ENCODE data around the gene ZNF598. TPM values are rescaled to one million over a fixed set of nuclear protein-coding genes. Genes with fewer than 3 reads are reported as not detected.

ZNF598 gene
- total and polyA plus RNA-seq, 2 donors from 2014 or later, result 14.3 to 34.9 TPM

DNA sequence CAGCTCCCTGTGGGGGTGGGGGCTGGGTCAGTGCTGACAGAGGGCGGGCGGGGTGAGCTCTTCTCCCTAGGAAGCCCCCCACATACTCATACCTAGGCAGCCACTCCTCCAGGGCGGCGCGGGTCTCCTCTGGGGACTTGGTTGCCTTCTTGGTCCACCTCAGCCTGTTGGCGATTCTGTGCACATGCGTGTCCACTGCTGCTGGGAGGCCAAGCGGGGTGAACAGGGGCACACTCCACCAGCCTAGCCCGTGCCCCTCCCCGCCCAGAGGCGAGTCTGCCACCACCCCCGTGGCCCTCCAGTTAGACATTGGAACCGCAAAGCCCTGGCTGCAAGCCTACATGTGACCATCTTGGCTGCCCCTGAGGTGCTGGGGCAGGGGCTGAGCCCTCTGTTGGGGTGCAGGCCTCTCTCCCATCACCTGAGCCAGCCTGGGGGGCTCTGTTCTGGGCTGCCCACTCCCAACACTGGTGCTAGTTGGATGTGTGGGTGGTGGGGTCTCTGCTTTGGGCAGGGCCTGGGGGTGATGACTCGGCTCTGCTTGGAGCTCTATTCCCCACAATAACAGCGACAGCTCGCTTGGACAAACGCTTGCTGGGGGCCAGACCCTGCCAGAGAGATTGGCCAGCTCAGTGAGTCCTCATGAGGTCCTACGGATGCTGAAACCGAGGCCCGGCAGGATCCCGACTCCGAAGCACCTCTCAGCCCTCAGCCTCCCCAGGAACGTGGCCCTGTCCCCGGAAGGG lies 30.6 kb upstream of the ZNF598 start:
- TF ChIP-seq, protein P1, sequence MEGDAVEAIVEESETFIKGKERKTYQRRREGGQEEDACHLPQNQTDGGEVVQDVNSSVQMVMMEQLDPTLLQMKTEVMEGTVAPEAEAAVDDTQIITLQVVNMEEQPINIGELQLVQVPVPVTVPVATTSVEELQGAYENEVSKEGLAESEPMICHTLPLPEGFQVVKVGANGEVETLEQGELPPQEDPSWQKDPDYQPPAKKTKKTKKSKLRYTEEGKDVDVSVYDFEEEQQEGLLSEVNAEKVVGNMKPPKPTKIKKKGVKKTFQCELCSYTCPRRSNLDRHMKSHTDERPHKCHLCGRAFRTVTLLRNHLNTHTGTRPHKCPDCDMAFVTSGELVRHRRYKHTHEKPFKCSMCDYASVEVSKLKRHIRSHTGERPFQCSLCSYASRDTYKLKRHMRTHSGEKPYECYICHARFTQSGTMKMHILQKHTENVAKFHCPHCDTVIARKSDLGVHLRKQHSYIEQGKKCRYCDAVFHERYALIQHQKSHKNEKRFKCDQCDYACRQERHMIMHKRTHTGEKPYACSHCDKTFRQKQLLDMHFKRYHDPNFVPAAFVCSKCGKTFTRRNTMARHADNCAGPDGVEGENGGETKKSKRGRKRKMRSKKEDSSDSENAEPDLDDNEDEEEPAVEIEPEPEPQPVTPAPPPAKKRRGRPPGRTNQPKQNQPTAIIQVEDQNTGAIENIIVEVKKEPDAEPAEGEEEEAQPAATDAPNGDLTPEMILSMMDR (IDR thresholded peaks at IDR 0.05; ENCODE audit: borderline replicate concordance, extremely low read depth, insufficient read depth), result no peak
- Histone ChIP-seq H3K27ac (ENCODE audit: low read depth in 2 of 2, low read length in 2 of 2) (peak overlapping the region in 1 of 2 donors; percentile 60), H3K9ac (ENCODE audit: low read length in 3 of 3) (no peak overlapping the region)

GRCh38 chr16:2039274-2040031 lies 29.8 kb upstream of the ZNF598 start:
- H3K27ac ChIP-seq (ENCODE audit: low read depth in 2 of 2, low read length in 2 of 2), result peak overlapping the region; percentile 43 to 60
- no peak for FAIRE-seq
- no peak overlapping the region for H3K9ac ChIP-seq (ENCODE audit: low read length in 3 of 3)
- no peak overlapping the region for H3K4me3 ChIP-seq (ENCODE audit: low read length in 3 of 3)
- peaks cover 0 to 4% (median 0%) of the 10 kb centered on the region in 3 donors for H3K36me3 ChIP-seq (ENCODE audit: control insufficient read depth in 2 of 3, insufficient read depth in 3 of 3, low read length in 3 of 3)
- intact Hi-C loops (cut with DNase I), result no loop called here
- H3K9me3 ChIP-seq (ENCODE audit: control insufficient read depth in 2 of 3, insufficient read depth in 1 of 3, low read length in 3 of 3), result no peaks in the 10 kb centered on the region
- H3K4me1 ChIP-seq (ENCODE audit: control insufficient read depth in 2 of 3, insufficient read depth in 2 of 3, low read depth in 1 of 3, low read length in 3 of 3), result peaks cover 0 to 57% (median 0%) of the 10 kb centered on the region in 3 donors
- H3K27me3 ChIP-seq (ENCODE audit: control insufficient read depth, insufficient read depth, low read length), result no peaks in the 10 kb centered on the region
- DNase-seq, result peak; percentile 88 to 97 (median 93)
- TF ChIP-seq, protein P1 (IDR thresholded peaks at IDR 0.05; ENCODE audit: borderline replicate concordance, extremely low read depth, insufficient read depth), result no peak

More for the DNA sequence above, 30.6 kb upstream of the ZNF598 start:
- FAIRE-seq (no peak), DNase-seq (peak in 2 of 5 donors; percentile 49 to 80)
- intact Hi-C loops (cut with DNase I), result no loop called here
- Histone ChIP-seq H3K4me1 (ENCODE audit: control insufficient read depth in 2 of 3, insufficient read depth in 2 of 3, low read depth in 1 of 3, low read length in 3 of 3) (peaks cover 0 to 51% (median 0%) of the 10 kb centered on the region in 3 donors), H3K4me3 (ENCODE audit: low read length in 3 of 3) (no peak overlapping the region), H3K27me3 (ENCODE audit: control insufficient read depth, insufficient read depth, low read length) (no peaks in the 10 kb centered on the region), H3K9me3 (ENCODE audit: control insufficient read depth in 2 of 3, insufficient read depth in 1 of 3, low read length in 3 of 3) (no peaks in the 10 kb centered on the region), H3K36me3 (ENCODE audit: control insufficient read depth in 2 of 3, insufficient read depth in 3 of 3, low read length in 3 of 3) (peaks cover 0 to 4% (median 0%) of the 10 kb centered on the region in 3 donors)

GRCh38 chr16:2038382-2039231 lies 29.0 kb upstream of the ZNF598 start:
- Histone ChIP-seq H3K9ac (ENCODE audit: low read length in 3 of 3) (no peak overlapping the region), H3K4me3 (ENCODE audit: low read length in 3 of 3) (no peak overlapping the region), H3K9me3 (ENCODE audit: control insufficient read depth in 2 of 3, insufficient read depth in 1 of 3, low read length in 3 of 3) (no peaks in the 10 kb centered on the region), H3K4me1 (ENCODE audit: control insufficient read depth in 2 of 3, insufficient read depth in 2 of 3, low read depth in 1 of 3, low read length in 3 of 3) (peaks cover 0 to 54% (median 0%) of the 10 kb centered on the region in 3 donors), H3K27me3 (ENCODE audit: control insufficient read depth, insufficient read depth, low read length) (no peaks in the 10 kb centered on the region), H3K27ac (ENCODE audit: low read depth in 2 of 2, low read length in 2 of 2) (peak overlapping the region; percentile 43 to 53), H3K36me3 (ENCODE audit: control insufficient read depth in 2 of 3, insufficient read depth in 3 of 3, low read length in 3 of 3) (peaks cover 0 to 4% (median 0%) of the 10 kb centered on the region in 3 donors)
- intact Hi-C loops (cut with DNase I), result no loop called here
- DNase-seq (peak in 4 of 5 donors; percentile 65 to 93 (median 80)), FAIRE-seq (no peak)
- TF ChIP-seq, protein P1 (IDR thresholded peaks at IDR 0.05; ENCODE audit: borderline replicate concordance, extremely low read depth, insufficient read depth), result no peak

Measured in kidney (tissue), 14 donors.